ENCODE measurements around the gene DPF3.

DNA sequence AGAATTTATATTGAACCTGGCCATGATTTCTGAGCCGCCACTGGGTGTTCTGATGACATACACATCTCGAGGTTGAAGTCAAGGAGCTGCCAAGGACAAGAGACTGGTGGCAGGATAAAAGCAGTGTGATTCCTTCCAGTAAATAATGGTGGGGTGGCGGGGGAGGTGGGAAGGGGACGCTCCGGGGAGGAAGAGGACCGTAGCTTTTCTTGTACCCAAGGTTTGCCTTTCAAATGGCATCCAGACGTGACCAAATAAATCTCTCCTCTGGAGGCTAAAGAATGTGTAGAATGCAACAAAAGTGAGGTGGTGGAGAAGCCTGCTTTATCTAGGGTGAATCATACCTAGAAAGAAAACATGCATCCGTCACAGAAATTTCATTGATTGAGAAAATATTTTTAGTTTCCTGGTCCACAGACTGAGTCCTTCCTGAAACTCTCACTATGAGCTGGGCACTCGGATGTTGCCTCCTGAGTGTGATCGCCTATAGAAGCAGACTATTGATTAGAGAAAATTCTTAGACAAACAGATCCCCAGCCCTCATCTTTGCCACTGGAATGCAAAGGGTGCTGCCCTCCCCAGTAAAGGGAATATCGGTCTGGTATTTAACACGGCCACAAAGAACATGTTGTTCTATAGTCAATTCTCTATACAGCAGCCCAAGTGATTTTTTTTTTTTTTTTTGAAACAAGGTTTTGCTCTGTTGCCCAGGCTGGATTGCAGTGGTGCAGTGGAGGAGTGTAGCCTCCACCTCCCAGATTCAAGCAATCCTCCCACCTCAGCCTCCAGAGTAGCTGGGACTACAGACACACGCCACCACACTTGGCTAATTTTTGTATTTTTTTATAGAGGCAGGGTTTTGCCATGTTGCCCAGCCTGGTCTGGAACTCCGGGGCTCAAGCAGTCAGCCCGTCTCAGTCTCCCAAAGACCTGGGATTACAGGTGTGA lies 112.1 kb downstream of the DPF3 start:
- TF ChIP-seq, protein P1, sequence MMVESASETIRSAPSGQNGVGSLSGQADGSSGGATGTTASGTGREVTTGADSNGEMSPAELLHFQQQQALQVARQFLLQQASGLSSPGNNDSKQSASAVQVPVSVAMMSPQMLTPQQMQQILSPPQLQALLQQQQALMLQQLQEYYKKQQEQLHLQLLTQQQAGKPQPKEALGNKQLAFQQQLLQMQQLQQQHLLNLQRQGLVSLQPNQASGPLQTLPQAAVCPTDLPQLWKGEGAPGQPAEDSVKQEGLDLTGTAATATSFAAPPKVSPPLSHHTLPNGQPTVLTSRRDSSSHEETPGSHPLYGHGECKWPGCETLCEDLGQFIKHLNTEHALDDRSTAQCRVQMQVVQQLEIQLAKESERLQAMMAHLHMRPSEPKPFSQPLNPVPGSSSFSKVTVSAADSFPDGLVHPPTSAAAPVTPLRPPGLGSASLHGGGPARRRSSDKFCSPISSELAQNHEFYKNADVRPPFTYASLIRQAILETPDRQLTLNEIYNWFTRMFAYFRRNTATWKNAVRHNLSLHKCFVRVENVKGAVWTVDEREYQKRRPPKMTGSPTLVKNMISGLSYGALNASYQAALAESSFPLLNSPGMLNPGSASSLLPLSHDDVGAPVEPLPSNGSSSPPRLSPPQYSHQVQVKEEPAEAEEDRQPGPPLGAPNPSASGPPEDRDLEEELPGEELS (CRISPR knock-in tag; IDR thresholded peaks at IDR 0.05) = no peak
- TF ChIP-seq, protein P2, sequence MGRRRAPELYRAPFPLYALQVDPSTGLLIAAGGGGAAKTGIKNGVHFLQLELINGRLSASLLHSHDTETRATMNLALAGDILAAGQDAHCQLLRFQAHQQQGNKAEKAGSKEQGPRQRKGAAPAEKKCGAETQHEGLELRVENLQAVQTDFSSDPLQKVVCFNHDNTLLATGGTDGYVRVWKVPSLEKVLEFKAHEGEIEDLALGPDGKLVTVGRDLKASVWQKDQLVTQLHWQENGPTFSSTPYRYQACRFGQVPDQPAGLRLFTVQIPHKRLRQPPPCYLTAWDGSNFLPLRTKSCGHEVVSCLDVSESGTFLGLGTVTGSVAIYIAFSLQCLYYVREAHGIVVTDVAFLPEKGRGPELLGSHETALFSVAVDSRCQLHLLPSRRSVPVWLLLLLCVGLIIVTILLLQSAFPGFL (CRISPR knock-in tag; IDR thresholded peaks at IDR 0.05; ENCODE audit: borderline replicate concordance) = no peak
- no peak for TF ChIP-seq NR2C2 (CRISPR knock-in tag; IDR thresholded peaks at IDR 0.05)
- TF ChIP-seq, protein P3, sequence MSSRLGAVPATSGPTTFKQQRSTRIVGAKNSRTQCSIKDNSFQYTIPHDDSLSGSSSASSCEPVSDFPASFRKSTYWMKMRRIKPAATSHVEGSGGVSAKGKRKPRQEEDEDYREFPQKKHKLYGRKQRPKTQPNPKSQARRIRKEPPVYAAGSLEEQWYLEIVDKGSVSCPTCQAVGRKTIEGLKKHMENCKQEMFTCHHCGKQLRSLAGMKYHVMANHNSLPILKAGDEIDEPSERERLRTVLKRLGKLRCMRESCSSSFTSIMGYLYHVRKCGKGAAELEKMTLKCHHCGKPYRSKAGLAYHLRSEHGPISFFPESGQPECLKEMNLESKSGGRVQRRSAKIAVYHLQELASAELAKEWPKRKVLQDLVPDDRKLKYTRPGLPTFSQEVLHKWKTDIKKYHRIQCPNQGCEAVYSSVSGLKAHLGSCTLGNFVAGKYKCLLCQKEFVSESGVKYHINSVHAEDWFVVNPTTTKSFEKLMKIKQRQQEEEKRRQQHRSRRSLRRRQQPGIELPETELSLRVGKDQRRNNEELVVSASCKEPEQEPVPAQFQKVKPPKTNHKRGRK (CRISPR knock-in tag; IDR thresholded peaks at IDR 0.05; ENCODE audit: borderline replicate concordance) = no peak
- TF ChIP-seq, protein P4, sequence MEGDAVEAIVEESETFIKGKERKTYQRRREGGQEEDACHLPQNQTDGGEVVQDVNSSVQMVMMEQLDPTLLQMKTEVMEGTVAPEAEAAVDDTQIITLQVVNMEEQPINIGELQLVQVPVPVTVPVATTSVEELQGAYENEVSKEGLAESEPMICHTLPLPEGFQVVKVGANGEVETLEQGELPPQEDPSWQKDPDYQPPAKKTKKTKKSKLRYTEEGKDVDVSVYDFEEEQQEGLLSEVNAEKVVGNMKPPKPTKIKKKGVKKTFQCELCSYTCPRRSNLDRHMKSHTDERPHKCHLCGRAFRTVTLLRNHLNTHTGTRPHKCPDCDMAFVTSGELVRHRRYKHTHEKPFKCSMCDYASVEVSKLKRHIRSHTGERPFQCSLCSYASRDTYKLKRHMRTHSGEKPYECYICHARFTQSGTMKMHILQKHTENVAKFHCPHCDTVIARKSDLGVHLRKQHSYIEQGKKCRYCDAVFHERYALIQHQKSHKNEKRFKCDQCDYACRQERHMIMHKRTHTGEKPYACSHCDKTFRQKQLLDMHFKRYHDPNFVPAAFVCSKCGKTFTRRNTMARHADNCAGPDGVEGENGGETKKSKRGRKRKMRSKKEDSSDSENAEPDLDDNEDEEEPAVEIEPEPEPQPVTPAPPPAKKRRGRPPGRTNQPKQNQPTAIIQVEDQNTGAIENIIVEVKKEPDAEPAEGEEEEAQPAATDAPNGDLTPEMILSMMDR (IDR thresholded peaks at IDR 0.05) = no peak
- TF ChIP-seq, protein P5, sequence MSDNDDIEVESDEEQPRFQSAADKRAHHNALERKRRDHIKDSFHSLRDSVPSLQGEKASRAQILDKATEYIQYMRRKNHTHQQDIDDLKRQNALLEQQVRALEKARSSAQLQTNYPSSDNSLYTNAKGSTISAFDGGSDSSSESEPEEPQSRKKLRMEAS (CRISPR knock-in tag; IDR thresholded peaks at IDR 0.05) = no peak
- no peak for TF ChIP-seq ZNF423 (CRISPR knock-in tag; IDR thresholded peaks at IDR 0.05)
- TF ChIP-seq, protein P6, sequence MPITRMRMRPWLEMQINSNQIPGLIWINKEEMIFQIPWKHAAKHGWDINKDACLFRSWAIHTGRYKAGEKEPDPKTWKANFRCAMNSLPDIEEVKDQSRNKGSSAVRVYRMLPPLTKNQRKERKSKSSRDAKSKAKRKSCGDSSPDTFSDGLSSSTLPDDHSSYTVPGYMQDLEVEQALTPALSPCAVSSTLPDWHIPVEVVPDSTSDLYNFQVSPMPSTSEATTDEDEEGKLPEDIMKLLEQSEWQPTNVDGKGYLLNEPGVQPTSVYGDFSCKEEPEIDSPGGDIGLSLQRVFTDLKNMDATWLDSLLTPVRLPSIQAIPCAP (CRISPR knock-in tag; IDR thresholded peaks at IDR 0.05) = no peak
- no peak for TF ChIP-seq GABPB1 (CRISPR knock-in tag; IDR thresholded peaks at IDR 0.05)
- no peak for TF ChIP-seq ZBTB21 (CRISPR knock-in tag; IDR thresholded peaks at IDR 0.05; ENCODE audit: borderline replicate concordance)
- TF ChIP-seq, protein P7, sequence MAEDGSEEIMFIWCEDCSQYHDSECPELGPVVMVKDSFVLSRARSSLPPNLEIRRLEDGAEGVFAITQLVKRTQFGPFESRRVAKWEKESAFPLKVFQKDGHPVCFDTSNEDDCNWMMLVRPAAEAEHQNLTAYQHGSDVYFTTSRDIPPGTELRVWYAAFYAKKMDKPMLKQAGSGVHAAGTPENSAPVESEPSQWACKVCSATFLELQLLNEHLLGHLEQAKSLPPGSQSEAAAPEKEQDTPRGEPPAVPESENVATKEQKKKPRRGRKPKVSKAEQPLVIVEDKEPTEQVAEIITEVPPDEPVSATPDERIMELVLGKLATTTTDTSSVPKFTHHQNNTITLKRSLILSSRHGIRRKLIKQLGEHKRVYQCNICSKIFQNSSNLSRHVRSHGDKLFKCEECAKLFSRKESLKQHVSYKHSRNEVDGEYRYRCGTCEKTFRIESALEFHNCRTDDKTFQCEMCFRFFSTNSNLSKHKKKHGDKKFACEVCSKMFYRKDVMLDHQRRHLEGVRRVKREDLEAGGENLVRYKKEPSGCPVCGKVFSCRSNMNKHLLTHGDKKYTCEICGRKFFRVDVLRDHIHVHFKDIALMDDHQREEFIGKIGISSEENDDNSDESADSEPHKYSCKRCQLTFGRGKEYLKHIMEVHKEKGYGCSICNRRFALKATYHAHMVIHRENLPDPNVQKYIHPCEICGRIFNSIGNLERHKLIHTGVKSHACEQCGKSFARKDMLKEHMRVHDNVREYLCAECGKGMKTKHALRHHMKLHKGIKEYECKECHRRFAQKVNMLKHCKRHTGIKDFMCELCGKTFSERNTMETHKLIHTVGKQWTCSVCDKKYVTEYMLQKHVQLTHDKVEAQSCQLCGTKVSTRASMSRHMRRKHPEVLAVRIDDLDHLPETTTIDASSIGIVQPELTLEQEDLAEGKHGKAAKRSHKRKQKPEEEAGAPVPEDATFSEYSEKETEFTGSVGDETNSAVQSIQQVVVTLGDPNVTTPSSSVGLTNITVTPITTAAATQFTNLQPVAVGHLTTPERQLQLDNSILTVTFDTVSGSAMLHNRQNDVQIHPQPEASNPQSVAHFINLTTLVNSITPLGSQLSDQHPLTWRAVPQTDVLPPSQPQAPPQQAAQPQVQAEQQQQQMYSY (CRISPR knock-in tag; IDR thresholded peaks at IDR 0.05) = no peak
